ENCODE measurements around the gene TRIML2.

Gene TRIML2

GRCh38 chr4:188109157-188109755 lies at the start of gene TRIML2:
TRIML2 (minus strand) TSS chr4:188109603; CDS start chr4:188105368, 4,235 bp downstream.
- peaks cover 3% of the 10 kb centered on the region for H3K27me3 Mint-ChIP-seq
- no peaks in the 10 kb centered on the region for H3K4me1 Mint-ChIP-seq (ENCODE audit: low read depth)
- H3K4me3 Mint-ChIP-seq: no peak within 1 kb of the TSS
- H3K9me3 Mint-ChIP-seq: peaks cover 25% of the 10 kb centered on the region
- no peak within 1 kb of the TSS for H3K27ac Mint-ChIP-seq
- no peaks in the 10 kb centered on the region for H3K36me3 Mint-ChIP-seq (ENCODE audit: low read depth)

GRCh38 chr4:188158336-188158735 lies 48.9 kb upstream of the TRIML2 start:
- Mint-ChIP-seq H3K36me3 (ENCODE audit: low read depth) (no peaks in the 10 kb centered on the region), H3K9me3 (peaks cover 7% of the 10 kb centered on the region), H3K4me3 (no peak overlapping the region), H3K27me3 (no peaks in the 10 kb centered on the region), H3K4me1 (ENCODE audit: low read depth) (no peaks in the 10 kb centered on the region), H3K27ac (no peak overlapping the region)

- Mint-ChIP-seq H3K27me3 (no peaks in the 10 kb centered on the region), H3K36me3 (ENCODE audit: low read depth) (no peaks in the 10 kb centered on the region), H3K27ac (no peak overlapping the region), H3K9me3 (peaks cover 4% of the 10 kb centered on the region), H3K4me1 (ENCODE audit: low read depth) (no peaks in the 10 kb centered on the region), H3K4me3 (no peak overlapping the region)
Measured at GRCh38 chr4:188154668-188155405, 45.4 kb upstream of the TRIML2 start.

GRCh38 chr4:188147776-188148175 lies 38.4 kb upstream of the TRIML2 start:
- Mint-ChIP-seq H3K27ac (no peak overlapping the region), H3K36me3 (ENCODE audit: low read depth) (no peaks in the 10 kb centered on the region), H3K9me3 (peaks cover 9% of the 10 kb centered on the region), H3K4me1 (ENCODE audit: low read depth) (no peaks in the 10 kb centered on the region), H3K4me3 (no peak overlapping the region), H3K27me3 (no peaks in the 10 kb centered on the region)

GRCh38 chr4:188147176-188147575 lies 37.8 kb upstream of the TRIML2 start:
- no peak overlapping the region for H3K4me3 Mint-ChIP-seq
- peaks cover 9% of the 10 kb centered on the region for H3K9me3 Mint-ChIP-seq

GRCh38 chr4:188146618-188147017 lies 37.2 kb upstream of the TRIML2 start:
- no peak overlapping the region for H3K27ac Mint-ChIP-seq
- no peak overlapping the region for H3K4me3 Mint-ChIP-seq
- H3K27me3 Mint-ChIP-seq: no peaks in the 10 kb centered on the region
- H3K36me3 Mint-ChIP-seq (ENCODE audit: low read depth): no peaks in the 10 kb centered on the region
- no peaks in the 10 kb centered on the region for H3K4me1 Mint-ChIP-seq (ENCODE audit: low read depth)
- peaks cover 9% of the 10 kb centered on the region for H3K9me3 Mint-ChIP-seq

More at GRCh38 chr4:188147176-188147575, 37.8 kb upstream of the TRIML2 start:
- no peaks in the 10 kb centered on the region for H3K4me1 Mint-ChIP-seq (ENCODE audit: low read depth)
- H3K27me3 Mint-ChIP-seq: no peaks in the 10 kb centered on the region
- H3K27ac Mint-ChIP-seq: no peak overlapping the region
- H3K36me3 Mint-ChIP-seq (ENCODE audit: low read depth): no peaks in the 10 kb centered on the region

GRCh38 chr4:188145601-188146000 lies 36.2 kb upstream of the TRIML2 start:
- H3K4me1 Mint-ChIP-seq (ENCODE audit: low read depth): no peaks in the 10 kb centered on the region
- H3K27ac Mint-ChIP-seq: no peak overlapping the region
- no peaks in the 10 kb centered on the region for H3K36me3 Mint-ChIP-seq (ENCODE audit: low read depth)
- no peaks in the 10 kb centered on the region for H3K27me3 Mint-ChIP-seq
- peaks cover 11% of the 10 kb centered on the region for H3K9me3 Mint-ChIP-seq
- H3K4me3 Mint-ChIP-seq: no peak overlapping the region

- Mint-ChIP-seq H3K27me3 (no peaks in the 10 kb centered on the region), H3K4me1 (ENCODE audit: low read depth) (no peaks in the 10 kb centered on the region), H3K9me3 (peaks cover 13% of the 10 kb centered on the region), H3K36me3 (ENCODE audit: low read depth) (no peaks in the 10 kb centered on the region), H3K27ac (no peak overlapping the region), H3K4me3 (no peak overlapping the region)
Measured at GRCh38 chr4:188143731-188144130, 34.3 kb upstream of the TRIML2 start.

GRCh38 chr4:188139671-188140070 lies 30.3 kb upstream of the TRIML2 start:
- H3K27ac Mint-ChIP-seq: no peak overlapping the region
- no peaks in the 10 kb centered on the region for H3K36me3 Mint-ChIP-seq (ENCODE audit: low read depth)
- no peak overlapping the region for H3K4me3 Mint-ChIP-seq
- H3K9me3 Mint-ChIP-seq: peaks cover 10% of the 10 kb centered on the region
- H3K27me3 Mint-ChIP-seq: no peaks in the 10 kb centered on the region
- no peaks in the 10 kb centered on the region for H3K4me1 Mint-ChIP-seq (ENCODE audit: low read depth)

- H3K27ac Mint-ChIP-seq: no peak within 1 kb of the TSS
- H3K9me3 Mint-ChIP-seq: peaks cover 9% of the 10 kb centered on the region
- H3K4me3 Mint-ChIP-seq: no peak within 1 kb of the TSS
- H3K27me3 Mint-ChIP-seq: no peaks in the 10 kb centered on the region
- H3K36me3 Mint-ChIP-seq (ENCODE audit: low read depth): no peaks in the 10 kb centered on the region
- no peaks in the 10 kb centered on the region for H3K4me1 Mint-ChIP-seq (ENCODE audit: low read depth)
Measured at GRCh38 chr4:188139141-188139540, 29.7 kb upstream of the TRIML2 start, which contains the start of gene TRIML1. TRIML1 (plus strand) TSS chr4:188139441; CDS start chr4:188139559, 118 bp downstream.

- H3K27me3 Mint-ChIP-seq: no peaks in the 10 kb centered on the region
- H3K4me3 Mint-ChIP-seq: no peak overlapping the region
- no peak overlapping the region for H3K27ac Mint-ChIP-seq
- no peaks in the 10 kb centered on the region for H3K36me3 Mint-ChIP-seq (ENCODE audit: low read depth)
- H3K9me3 Mint-ChIP-seq: peaks cover 11% of the 10 kb centered on the region
- no peaks in the 10 kb centered on the region for H3K4me1 Mint-ChIP-seq (ENCODE audit: low read depth)
Measured at GRCh38 chr4:188138227-188138626, 28.8 kb upstream of the TRIML2 start.

- Mint-ChIP-seq H3K4me3 (no peak overlapping the region), H3K27me3 (no peaks in the 10 kb centered on the region), H3K36me3 (ENCODE audit: low read depth) (no peaks in the 10 kb centered on the region), H3K9me3 (peaks cover 22% of the 10 kb centered on the region), H3K27ac (no peak overlapping the region), H3K4me1 (ENCODE audit: low read depth) (peaks cover 3% of the 10 kb centered on the region)
Measured at GRCh38 chr4:188132232-188132631, 22.8 kb upstream of the TRIML2 start.

GRCh38 chr4:188130355-188130754 lies 21.0 kb upstream of the TRIML2 start:
- no peaks in the 10 kb centered on the region for H3K36me3 Mint-ChIP-seq (ENCODE audit: low read depth)
- peaks cover 5% of the 10 kb centered on the region for H3K4me1 Mint-ChIP-seq (ENCODE audit: low read depth)
- peaks cover 20% of the 10 kb centered on the region for H3K9me3 Mint-ChIP-seq
- no peaks in the 10 kb centered on the region for H3K27me3 Mint-ChIP-seq
- no peak overlapping the region for H3K4me3 Mint-ChIP-seq
- H3K27ac Mint-ChIP-seq: no peak overlapping the region

- H3K4me3 Mint-ChIP-seq: no peak overlapping the region
- peaks cover 5% of the 10 kb centered on the region for H3K4me1 Mint-ChIP-seq (ENCODE audit: low read depth)
- H3K36me3 Mint-ChIP-seq (ENCODE audit: low read depth): no peaks in the 10 kb centered on the region
- peaks cover 15% of the 10 kb centered on the region for H3K9me3 Mint-ChIP-seq
- H3K27me3 Mint-ChIP-seq: no peaks in the 10 kb centered on the region
- H3K27ac Mint-ChIP-seq: no peak overlapping the region
Measured at GRCh38 chr4:188127214-188127874, 17.9 kb upstream of the TRIML2 start.

- H3K27me3 Mint-ChIP-seq: no peaks in the 10 kb centered on the region
- no peaks in the 10 kb centered on the region for H3K4me1 Mint-ChIP-seq (ENCODE audit: low read depth)
- H3K27ac Mint-ChIP-seq: no peak overlapping the region
- H3K36me3 Mint-ChIP-seq (ENCODE audit: low read depth): no peaks in the 10 kb centered on the region
- no peak overlapping the region for H3K4me3 Mint-ChIP-seq
- peaks cover 16% of the 10 kb centered on the region for H3K9me3 Mint-ChIP-seq
Measured at GRCh38 chr4:188121530-188121929, 12.1 kb upstream of the TRIML2 start.
